Stimulated activated CD4-positive, alpha-beta T cell treated with anti-CD3 and anti-CD28 coated beads, Interleukin-1b, Interleukin-23, amount 100 ng/mL, for 4 hours (primary cell): Measurements from ENCODE around the gene LRRC23.

ENCODE experiments used
- DNase-seq, 2 donors: peaks; one replicate each; pipeline ENCODE4 v3.0.0-alpha.2; 2020; ENCODE audit warnings: low read depth in 2 of 2

The LRRC23 gene

GRCh38 chr12:6956021-6956727 lies 51.6 kb downstream of the LRRC23 start:
- no peak for DNase-seq

- DNase-seq = no peak
Measured at GRCh38 chr12:6957151-6957701, 52.6 kb downstream of the LRRC23 start.

DNA sequence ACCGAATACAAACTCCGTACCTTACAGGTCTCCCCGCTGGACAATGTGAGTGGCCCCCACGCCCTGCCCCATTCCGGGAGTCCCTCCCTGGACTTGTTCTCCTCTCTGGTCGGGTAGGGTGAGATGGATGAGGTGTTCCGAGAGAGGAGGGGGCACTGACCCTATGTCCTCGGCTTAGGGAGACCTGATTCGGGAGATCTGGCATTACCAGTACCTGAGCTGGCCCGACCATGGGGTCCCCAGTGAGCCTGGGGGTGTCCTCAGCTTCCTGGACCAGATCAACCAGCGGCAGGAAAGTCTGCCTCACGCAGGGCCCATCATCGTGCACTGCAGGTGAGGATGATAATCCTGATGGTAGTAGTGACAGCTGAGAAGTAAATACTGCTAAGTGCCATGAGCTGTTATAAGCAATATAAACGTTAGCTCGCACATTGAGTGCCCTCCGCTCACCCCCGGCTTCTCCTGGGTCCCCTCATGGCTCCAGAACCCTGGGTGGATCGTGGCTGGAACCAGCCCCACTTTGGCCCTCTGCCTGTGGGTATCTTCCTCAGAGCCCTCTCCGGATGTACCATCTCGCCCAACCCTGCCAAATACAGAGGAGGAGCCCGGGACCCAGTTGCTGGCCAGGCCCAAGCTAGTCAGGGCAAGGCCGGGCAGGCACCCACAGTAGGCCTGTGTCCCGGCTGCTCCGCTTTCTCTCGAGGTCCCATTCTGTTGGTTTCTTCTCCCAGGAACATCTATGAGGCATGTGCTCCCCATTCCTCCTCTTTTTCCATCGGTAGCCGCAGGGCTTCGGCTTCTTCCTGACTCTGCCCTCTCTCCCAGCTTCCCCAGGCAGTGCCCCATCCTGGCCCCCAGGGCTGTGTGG lies 53.4 kb downstream of the LRRC23 start:
- no peak for DNase-seq

DNA sequence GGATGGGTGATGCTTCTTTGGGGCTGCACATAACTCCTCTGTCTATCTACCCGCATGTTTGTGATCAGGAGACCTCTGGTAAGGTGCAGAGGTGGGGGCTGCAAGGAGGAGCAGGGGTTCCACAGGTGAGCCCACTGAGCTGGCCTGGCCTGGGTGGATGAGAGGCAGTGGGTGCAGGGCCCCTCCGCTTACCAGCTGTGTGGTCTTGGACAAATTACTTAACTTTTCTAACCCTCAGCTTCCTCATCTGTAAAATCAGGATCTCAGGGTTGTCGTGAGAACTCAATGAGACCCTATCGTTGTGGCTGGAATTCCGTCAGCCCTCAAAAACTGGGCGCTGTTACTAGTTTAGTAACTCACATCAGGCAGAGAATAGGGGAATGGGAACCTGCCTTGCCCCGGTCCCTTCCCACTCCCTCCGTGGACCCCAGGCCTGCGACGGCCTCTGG lies 54.0 kb downstream of the LRRC23 start:
- DNase-seq = no peak

- peak in 1 of 2 donors; percentile 69 for DNase-seq
Measured at GRCh38 chr12:6959058-6959804, 54.6 kb downstream of the LRRC23 start.

GRCh38 chr12:6959805-6960592 lies 55.4 kb downstream of the LRRC23 start:
- DNase-seq = no peak

DNA sequence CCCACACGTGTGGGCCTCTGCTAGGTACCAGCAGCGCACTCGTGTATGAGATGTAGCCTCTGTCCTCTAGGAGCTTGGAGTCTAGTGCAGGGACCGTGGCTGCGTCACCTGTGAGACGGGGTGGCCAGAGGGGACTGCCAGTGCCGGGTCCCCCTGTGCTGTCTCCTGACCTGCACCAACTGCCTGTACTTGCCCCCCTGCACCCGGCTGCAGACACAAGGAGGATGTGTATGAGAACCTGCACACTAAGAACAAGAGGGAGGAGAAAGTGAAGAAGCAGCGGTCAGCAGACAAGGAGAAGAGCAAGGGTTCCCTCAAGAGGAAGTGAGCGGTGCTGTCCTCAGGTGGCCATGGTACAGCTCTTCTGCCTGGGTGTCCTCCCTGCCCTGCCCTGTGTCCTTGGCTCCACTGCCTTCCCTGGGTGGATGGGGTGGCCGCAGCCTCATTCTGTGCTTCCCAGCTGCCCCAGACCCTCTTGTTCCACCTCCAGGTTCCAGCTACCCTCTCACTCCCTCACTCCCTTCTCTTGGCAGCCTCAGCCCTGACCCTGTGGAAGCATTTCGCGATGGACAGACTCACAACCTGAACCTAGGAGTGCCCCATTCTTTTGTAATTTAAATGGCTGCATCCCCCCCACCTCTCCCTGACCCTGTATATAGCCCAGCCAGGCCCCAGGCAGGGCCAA lies 56.1 kb downstream of the LRRC23 start:
- no peak for DNase-seq

DNA sequence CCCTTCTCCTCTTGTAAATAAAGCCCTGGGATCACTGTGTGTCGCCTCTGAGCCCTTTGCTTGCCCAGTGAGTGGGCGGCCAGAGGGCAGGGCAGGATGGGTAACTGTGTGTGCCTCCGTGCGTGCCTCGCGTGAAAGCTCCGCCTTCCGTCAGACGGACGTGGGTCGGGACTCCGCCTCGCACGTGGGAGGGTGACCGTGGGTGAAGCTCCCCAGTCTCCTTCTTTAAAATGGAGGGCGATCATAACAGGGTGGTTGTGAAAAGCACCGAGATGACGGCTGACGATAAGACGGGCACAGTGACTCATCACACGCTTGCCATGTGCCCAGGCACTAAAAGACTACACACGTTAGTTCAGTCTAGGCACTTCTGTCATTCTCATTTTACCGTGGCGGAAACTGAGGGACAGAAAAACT lies 56.7 kb downstream of the LRRC23 start:
- DNase-seq = peak; percentile 90 to 91

DNA sequence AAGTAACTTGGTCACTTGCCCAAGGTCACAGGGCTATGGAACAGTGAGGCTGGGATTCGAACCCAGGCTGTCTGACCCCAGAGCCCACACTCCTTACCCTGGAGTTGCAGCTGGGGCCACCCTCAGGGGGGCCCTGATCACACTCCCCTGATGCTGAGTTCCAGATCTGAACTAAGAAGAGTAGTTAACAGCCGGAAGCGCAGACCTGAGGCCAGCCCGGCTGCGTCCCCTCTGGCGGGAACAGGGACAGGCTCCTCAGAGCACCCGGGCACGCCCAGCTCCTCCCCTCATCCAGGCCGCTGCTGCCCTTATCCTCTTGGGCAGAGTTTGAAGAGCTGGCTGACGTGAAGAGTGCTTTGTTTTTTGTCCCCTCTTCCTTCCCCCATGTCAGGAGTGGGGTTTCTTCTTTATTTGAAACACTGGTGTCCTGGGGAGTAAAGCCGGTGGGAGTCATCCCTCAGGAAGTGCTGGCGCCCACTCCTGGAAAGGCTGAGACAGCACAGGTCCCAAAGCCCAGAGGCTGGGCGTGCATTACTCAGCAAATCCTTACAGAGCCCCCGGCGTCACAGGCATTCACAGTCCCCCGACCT lies 57.2 kb downstream of the LRRC23 start:
- DNase-seq = no peak

DNA sequence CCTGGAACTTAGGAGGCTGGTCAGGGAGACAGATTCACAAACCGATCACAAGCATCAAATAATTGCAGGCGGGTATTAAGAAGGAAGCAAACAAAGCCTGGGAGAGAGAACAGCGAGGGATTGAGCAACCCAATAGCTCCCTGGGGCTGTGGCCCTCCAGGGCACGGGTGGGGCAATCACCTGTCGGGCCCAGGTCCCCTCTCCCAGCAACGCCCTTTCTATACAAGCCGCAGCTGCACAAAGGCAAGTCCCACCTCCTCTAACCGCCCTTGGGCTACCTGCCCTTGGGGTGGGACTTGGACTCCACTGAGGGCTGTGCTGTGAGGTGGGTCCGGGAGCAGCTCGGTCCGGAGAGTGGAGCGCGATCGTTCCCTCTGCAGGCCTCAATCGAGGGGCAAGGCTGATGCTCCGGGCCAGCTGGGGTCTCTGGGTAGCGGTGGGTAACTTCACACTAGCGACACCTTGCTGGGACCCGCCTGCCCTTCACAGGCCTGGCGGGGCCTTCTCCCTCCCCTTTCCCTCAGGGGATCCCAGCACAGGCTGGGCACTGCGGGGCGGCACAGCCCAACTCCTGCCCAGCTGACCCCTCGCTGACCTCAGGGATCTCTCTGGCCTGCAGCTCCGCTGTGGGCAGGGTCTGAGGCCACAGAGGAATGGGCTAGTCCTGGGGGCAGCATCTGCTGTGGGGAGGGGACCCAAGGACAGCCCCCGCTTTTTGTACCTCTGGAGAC lies 57.8 kb downstream of the LRRC23 start:
- no peak for DNase-seq

GRCh38 chr12:6963016-6963731 lies 58.6 kb downstream of the LRRC23 start:
- no peak for DNase-seq
